Fibroblast of the aortic adventitia (primary cell): ENCODE data around the gene RELCH. TPM values are rescaled to one million over a fixed set of nuclear protein-coding genes. Genes with fewer than 3 reads are reported as not detected.

Source experiments
- DNase-seq: peaks from one replicate; pipeline ENCODE4 v3.0.0-alpha.2; 2010; ENCODE audit warnings: low read depth
- H3K4me3 ChIP-seq: 2 replicates; pipeline ENCODE4 v1.5.1; 2011; ENCODE audit warnings: low read depth, mild to moderate bottlenecking, control low read depth, low read length, moderate library complexity
- total RNA-seq: library from RNA; depleted of rRNA; stranded (reverse); fragments of >200 nt; gene quantifications from 2 replicates; pipeline ENCODE4 v1.2.3, GENCODE V29; 2012; ENCODE audit warnings: low replicate concordance
- TF ChIP-seq, protein P1 (sequence below): IDR thresholded peaks from 2 replicates; pipeline ENCODE4 v1.5.1; 2011; ENCODE audit warnings: mild to moderate bottlenecking, low read length, control low read depth, inconsistent platforms; ENCODE audit not compliant: insufficient read depth

RELCH gene
- total RNA-seq, 1 donor = 44.0 TPM

DNA sequence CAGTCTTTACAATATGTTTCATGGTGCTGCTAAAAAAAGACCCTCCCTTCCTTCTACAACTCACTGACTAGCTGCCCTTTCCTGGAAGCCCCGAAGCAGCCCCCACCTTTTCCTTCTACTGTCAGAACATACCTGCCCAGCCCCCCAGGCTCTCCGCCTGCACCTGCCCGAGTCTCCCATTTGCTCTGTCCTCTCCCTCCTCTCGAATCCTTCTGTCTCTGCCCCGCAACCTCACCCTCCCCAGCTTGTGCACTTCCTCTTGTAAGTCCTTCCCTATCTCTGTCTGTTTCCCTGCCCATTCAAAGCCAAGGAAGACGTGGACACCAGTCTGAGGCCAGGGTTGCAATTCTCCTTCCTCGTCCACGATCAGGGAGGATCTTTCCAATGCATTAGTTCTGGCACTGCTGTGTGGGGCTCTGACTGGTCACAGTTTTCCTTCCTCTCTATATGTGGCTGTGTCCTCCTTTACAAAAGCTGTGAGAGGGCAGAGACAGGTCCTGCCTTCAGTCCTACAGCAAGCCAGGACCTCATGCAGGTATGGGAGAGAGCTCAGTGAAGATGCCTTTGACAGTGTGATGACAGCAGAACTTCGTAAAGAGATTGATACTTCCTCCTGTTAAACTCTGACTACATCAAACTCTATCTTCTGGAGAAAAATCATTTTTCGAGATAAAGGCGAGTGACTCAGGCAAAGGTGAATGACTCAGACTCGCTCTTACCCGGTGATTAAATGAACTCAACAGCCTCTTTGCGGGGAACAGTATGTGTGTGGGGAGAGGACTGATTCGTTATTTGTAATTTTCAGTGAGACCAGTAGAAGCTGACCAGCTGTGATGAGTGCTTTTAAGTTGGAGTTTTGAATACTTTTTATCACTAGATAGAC is 152.3 kb downstream of the RELCH start:
- DNase-seq = peak; percentile 78
- no peak overlapping the region for H3K4me3 ChIP-seq
- TF ChIP-seq, protein P1, sequence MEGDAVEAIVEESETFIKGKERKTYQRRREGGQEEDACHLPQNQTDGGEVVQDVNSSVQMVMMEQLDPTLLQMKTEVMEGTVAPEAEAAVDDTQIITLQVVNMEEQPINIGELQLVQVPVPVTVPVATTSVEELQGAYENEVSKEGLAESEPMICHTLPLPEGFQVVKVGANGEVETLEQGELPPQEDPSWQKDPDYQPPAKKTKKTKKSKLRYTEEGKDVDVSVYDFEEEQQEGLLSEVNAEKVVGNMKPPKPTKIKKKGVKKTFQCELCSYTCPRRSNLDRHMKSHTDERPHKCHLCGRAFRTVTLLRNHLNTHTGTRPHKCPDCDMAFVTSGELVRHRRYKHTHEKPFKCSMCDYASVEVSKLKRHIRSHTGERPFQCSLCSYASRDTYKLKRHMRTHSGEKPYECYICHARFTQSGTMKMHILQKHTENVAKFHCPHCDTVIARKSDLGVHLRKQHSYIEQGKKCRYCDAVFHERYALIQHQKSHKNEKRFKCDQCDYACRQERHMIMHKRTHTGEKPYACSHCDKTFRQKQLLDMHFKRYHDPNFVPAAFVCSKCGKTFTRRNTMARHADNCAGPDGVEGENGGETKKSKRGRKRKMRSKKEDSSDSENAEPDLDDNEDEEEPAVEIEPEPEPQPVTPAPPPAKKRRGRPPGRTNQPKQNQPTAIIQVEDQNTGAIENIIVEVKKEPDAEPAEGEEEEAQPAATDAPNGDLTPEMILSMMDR = no peak

DNA sequence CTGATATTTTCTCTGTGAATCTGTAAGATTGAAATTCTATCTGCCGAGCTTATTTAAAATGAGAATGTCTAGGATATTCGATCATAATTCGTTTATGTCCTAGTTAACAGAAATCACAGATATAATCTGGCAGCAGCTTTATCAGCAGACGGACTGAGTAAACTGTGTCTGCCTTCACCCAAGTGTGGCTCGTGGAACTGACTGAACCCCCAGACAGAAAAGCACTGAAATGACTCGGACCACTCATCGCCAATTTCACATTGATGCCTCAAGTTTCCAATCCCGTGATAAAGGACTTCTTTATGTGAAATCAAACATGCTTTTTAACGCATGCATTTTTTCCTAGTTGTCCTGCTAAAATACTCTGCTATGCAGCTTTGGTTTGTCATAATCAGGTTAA is 153.9 kb downstream of the RELCH start:
- TF ChIP-seq, protein P1 = no peak
- no peak overlapping the region for H3K4me3 ChIP-seq
- DNase-seq = no peak

DNA sequence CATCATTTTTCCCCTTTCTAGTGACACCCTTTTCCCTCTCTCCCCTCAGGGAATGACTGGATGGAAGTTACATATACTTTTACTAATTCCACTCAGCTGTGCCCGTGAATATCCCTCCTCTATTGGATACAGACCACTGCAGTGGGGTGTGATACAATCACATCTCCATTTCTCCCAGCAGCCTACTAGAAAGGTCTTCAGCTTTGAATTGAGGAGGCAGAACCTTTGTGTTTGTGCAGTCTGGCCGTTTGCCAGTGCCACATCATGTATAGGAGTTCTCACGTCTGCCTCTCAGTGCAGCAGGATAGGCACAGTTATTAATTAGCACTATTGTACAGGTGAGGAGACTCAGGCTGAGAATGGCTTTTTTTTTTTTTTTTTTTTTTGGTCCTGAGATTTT is 154.4 kb downstream of the RELCH start:
- no peak for DNase-seq
- TF ChIP-seq, protein P1 = no peak
- H3K4me3 ChIP-seq = no peak overlapping the region

DNA sequence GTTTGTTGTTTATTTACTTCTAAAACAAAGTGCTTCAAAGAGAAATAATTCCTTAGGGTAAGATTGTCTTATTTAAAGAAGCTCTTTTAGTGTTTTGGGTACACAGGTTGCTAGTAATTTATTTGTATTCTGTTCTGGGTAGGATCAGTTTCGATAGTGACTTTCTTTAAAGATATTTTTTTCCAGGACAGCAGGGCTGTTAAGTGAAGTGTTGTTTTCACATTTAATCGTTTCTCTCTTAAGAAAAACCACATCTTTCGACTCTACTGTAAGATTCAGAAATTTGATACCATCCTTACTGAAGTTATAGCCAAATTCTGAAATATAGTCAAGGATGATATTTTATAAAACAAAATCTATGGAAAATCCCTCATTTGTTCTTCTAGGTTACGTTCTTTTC is 155.8 kb downstream of the RELCH start:
- TF ChIP-seq, protein P1 = no peak
- no peak for DNase-seq
- H3K4me3 ChIP-seq = no peak overlapping the region

DNA sequence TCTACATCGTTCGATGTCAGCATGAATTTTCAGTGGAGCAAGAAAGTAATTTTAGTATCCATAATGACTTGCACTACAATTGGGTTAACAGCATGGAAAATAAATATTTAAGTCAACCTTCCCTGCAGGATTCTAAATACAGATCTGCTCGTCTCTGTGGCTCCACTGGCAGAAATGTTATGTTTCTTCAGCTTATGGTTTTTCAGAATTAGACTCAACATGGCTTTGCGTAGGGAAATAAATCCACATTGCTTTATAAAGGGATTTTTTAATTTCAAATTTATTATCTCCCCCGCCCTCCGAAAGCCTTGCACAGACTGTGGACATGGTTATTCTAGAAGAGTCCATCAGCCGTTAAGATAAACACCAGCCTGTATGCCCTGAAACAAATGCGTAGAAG is 156.3 kb downstream of the RELCH start:
- DNase-seq = no peak
- TF ChIP-seq, protein P1 = no peak
- no peak overlapping the region for H3K4me3 ChIP-seq

DNA sequence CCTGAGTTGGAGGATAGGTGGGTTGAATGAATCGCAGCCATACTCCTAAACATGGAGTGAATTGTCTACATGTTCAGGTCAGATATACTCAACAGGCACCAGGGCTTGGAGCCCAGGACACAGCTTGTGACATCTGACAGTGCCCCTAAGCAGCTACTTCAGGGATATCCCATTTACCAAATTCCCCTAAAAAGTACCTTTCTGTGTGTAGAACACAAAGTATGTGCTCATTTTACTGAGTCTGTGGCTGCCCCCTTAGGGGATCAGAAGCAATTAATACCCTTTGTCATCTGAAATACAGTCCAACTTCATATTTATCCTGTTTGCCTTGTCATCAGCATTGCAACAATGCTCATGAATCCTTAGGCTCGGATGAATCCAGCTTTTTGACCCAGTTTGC is 158.9 kb downstream of the RELCH start:
- no peak overlapping the region for H3K4me3 ChIP-seq
- TF ChIP-seq, protein P1 = no peak
- DNase-seq = no peak
